Superior temporal gyrus (tissue), 1 donor: ENCODE results near the gene SAMM50.

Experiments used
- DNase-seq: peaks from one replicate; pipeline ENCODE4 v3.0.0-alpha.2; 2016; ENCODE audit errors: extremely low spot score

Gene SAMM50

GRCh38 chr22:43955040-43955882 is at the start of gene SAMM50:
Gene SAMM50, plus strand, starts transcription at chr22:43955442. Its CDS starts 136 bp downstream, at chr22:43955578.
- DNase-seq: peak; percentile 96

GRCh38 chr22:43905681-43906080 is 49.6 kb upstream of the SAMM50 start:
- DNase-seq: no peak

GRCh38 chr22:43909708-43910107 is 45.5 kb upstream of the SAMM50 start:
- no peak for DNase-seq

GRCh38 chr22:43910178-43910695 is 45.0 kb upstream of the SAMM50 start:
- no peak for DNase-seq

GRCh38 chr22:43911351-43911750 is 43.9 kb upstream of the SAMM50 start:
- DNase-seq: no peak

GRCh38 chr22:43917521-43917920 is 37.7 kb upstream of the SAMM50 start:
- no peak for DNase-seq

GRCh38 chr22:43919106-43919973 is 35.9 kb upstream of the SAMM50 start:
- no peak for DNase-seq

- DNase-seq: peak; percentile 41
Observed at GRCh38 chr22:43921370-43921769, 33.9 kb upstream of the SAMM50 start.

- no peak for DNase-seq
Observed at GRCh38 chr22:43922123-43922522, 33.1 kb upstream of the SAMM50 start.

GRCh38 chr22:43923191-43923590 is 32.1 kb upstream of the SAMM50 start:
- DNase-seq: no peak

- peak; percentile 82 for DNase-seq
Observed at GRCh38 chr22:43923631-43924464, 31.4 kb upstream of the SAMM50 start, which contains the start of gene PNPLA3. Gene PNPLA3, plus strand, starts transcription at chr22:43923805. Its CDS starts 107 bp downstream, at chr22:43923912.

- DNase-seq: no peak
Observed at GRCh38 chr22:43924877-43925276, 30.4 kb upstream of the SAMM50 start.

GRCh38 chr22:43925433-43926348 is 29.6 kb upstream of the SAMM50 start:
- DNase-seq: no peak

- DNase-seq: no peak
Observed at GRCh38 chr22:43926349-43926710, 28.9 kb upstream of the SAMM50 start.

- no peak for DNase-seq
Observed at GRCh38 chr22:43928468-43928867, 26.8 kb upstream of the SAMM50 start.

- no peak for DNase-seq
Observed at GRCh38 chr22:43928908-43929307, 26.3 kb upstream of the SAMM50 start.

- DNase-seq: no peak
Observed at GRCh38 chr22:43931771-43932170, 23.5 kb upstream of the SAMM50 start.

- no peak for DNase-seq
Observed at GRCh38 chr22:43941449-43941848, 13.8 kb upstream of the SAMM50 start.

GRCh38 chr22:43944670-43945430 is 10.4 kb upstream of the SAMM50 start:
- DNase-seq: no peak
